ENCODE results near the gene RNF11. TPM values are rescaled to one million over a fixed set of nuclear protein-coding genes. Genes with fewer than 3 reads are reported as not detected.

RNF11 gene
- total RNA-seq, 1 donor from 2014 or later = 87.7 TPM

DNA sequence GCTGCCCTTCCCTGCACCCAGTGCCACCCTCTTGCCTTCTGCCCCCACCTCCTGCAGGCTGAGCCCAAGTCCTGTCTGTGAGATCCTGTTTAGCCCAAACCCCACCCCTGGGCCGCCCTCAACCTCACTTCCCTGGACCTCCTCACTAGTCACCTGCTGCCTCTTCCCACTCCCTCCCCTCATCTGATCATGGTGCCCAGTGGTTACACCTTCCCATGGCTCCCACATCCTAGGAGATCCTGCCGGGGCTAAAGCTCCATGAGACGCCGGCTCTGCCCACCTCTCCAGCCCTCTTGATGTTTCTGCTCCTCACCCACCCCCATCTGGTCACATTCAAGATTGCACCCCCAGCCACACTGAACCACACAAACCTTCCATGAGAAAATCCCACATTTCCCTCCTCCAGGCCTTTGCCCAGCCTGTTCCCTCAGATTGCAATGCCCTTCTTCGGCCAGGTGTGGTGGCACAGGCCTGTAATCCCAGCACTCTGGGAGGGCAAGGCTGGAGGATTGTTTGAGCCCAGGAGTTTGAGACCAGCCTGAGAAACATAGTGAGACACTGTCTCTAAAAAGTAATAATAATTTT lies 77.3 kb downstream of the RNF11 start:
- no peak for DNase-seq (ENCODE audit: low read depth, low spot score)

DNA sequence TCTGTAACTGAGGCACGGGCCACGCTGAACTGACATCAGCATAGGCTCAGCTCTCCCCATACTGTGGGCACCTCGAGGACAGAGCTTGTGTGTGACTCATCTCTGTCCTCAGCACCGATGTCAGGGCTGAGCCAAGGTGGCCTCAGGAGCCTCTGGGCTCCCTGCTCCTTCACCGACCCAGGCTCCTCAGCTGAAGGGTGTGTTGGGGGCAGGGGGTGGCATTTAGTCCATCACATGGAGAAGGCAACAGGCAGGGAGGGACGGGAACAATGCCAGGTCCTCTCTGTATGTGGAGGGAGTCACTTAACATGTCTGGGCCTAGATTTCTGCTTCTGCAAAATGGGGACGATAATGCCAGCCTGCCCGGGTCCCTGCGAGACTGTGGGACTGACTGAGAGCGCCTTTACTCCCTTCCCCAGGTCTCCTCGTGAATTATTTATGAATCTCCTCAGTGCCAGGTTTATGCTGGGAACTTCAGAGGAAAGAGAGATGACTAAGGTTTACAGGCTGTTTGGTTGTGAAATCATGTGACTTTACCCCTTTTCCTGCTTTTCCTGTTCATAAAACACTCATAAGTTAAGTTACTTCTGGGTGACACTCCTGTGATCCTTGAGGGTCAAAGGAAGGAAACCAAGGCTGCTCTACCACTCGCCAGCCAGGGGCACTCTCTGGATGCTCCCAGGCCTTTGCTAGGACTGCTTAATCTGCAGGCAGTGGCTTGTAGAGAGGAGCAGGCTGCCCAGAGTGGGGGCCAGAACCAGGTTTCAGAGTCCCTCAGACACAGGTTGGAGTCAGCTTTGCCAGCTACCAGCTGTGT lies 78.1 kb downstream of the RNF11 start:
- peak; percentile 69 for DNase-seq (ENCODE audit: low read depth, low spot score)

DNA sequence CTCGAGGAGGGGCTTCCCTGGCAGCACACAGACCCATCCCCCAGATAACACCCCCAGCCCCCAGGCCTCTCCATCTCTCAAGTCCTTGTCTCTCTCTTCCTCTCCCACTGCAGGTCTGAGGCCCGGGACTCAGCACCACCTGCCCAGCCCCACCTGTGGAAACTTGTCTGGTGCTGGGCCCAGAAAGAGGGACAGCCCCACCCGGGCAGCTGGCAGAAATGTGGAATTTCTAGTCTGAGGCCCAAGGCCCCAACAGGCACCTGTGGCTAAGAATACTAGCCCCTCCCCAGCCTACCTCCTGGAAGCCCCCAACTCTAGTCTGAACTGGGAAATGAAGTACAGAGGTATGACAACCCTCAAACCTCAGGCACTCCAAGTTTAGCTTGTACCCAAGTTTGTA lies 78.9 kb downstream of the RNF11 start:
- no peak for DNase-seq (ENCODE audit: low read depth, low spot score)

DNA sequence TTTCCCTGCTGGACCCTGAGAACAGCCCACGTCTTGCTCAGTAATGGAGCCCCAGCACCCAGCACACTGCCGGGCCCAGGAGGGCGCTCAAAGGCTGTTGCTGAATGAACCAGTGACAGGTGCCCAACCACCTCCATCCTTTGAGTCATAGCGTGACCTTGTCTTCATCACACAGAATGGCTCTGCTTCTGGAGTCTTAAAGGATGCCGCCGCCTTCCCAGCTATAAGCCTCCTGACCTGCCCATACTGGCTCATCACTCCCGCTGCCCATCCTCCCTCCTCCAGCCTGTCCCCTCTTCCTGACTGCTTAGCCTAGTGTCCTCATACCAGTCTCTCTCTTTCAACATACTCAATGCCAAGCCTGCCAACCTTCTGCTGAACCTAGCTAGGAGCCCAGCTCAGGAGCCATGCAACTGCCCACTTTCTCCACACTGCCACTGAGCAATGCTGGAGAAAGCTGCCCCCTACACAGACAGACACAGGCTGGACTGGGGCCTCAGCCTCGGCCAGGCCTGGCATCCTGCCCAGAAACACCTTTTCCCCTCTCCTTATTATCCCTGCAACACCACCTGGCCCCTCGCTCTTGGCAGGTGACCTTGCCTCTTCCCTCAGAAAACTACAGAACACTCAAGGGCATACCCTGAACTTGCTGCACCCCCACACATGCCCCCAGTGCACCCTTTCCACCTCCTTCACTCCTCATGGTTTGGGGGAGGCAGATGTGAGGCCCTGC lies 80.2 kb downstream of the RNF11 start:
- no peak for DNase-seq (ENCODE audit: low read depth, low spot score)

DNA sequence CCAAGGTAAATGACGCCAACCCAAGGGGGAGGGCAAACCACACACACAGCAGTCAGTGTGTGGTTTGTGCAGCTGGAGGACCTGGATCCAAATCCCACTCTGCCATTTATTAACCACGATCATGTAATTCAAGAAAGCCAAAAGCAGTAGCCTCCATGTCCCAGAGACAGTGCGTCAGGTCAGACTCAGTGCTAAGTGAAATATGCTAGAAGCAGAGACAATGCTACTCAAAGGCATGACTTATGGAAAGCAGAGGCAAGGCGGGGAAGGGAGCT lies 80.7 kb downstream of the RNF11 start:
- no peak for DNase-seq (ENCODE audit: low read depth, low spot score)

- DNase-seq (ENCODE audit: low read depth, low spot score) = no peak
Measured at GRCh38 chr1:51317798-51318197, 81.7 kb downstream of the RNF11 start.

DNA sequence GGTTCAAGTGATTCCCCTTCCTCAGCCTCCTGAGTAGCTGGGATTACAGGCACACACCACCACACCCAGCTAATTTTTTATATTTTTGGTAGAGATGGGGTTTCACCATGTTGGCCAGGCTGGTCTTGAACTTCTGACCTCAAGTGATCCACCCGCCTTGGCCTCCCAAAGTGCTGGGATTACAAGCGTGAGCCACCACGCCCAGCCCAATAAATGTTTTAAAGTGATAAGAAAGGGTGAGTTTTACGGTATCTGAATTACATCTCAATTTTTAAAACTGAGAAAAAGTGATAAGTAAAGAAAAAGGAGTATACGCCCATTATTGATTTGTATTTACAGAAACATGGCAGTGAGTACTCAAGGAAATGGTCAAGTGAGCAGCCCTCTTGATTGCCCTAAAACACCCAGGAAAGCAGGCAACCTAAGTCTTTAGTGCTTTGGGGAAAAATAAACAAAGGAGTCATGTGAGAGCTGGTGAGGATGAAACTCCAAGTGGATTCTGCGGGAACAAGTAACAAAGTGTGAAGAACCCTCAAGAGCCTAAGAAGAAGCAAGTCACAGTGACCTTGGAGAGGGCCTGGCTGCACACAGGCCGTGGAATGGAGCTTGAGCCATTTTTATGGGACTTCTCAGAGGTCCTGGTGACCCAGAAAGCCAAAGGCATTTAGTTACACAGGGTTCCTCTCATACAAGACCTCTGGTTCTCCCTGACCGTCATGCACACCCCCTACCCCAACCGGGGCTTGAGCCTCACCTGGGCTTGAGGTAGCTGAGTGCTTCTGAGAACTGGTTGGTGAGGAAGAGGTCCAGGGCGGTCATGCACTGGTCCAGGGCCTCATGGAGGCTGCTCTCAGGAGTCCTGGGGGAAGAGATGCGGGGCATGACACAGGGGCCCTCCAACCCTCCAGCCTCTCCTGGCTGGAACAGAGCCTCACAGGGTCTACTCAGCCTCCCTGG lies 85.2 kb downstream of the RNF11 start:
- DNase-seq (ENCODE audit: low read depth, low spot score) = no peak

- DNase-seq (ENCODE audit: low read depth, low spot score) = no peak
Measured at GRCh38 chr1:51321924-51322280, 85.8 kb downstream of the RNF11 start.

GRCh38 chr1:51322417-51323101 lies 86.5 kb downstream of the RNF11 start:
- no peak for DNase-seq (ENCODE audit: low read depth, low spot score)

Other genes starting within 250 kb of the RNF11 start
- gene C1orf185, start 134.0 kb upstream of the RNF11 start, total RNA-seq = not detected in 2 replicates
- 1.1 and 1.2 TPM in 2 replicates for gene TTC39A, start 94.3 kb downstream of the RNF11 start, total RNA-seq

Data from pulmonary artery endothelial cell (primary cell).